Suprapubic skin (tissue), 4 donors: Measurements from ENCODE around the gene EEFSEC. TPM values are rescaled to one million over a fixed set of nuclear protein-coding genes. Genes with fewer than 3 reads are reported as not detected.

Source experiments
- DNase-seq, 2 donors: peaks; one replicate each; pipeline ENCODE4 v3.0.0-alpha.2; 2019; ENCODE audit warnings: low spot score in 2 of 2
- H3K27ac ChIP-seq: fragments of 200-600 bp; sonication (generic); one replicate; pipeline ENCODE4 v1.5.1; 2019
- H3K27me3 ChIP-seq: fragments of 200-600 bp; sonication (generic); one replicate; pipeline ENCODE4 v1.5.1; 2019
- H3K36me3 ChIP-seq: fragments of 200-600 bp; sonication (generic); one replicate; pipeline ENCODE4 v1.5.1; 2019
- H3K4me1 ChIP-seq: fragments of 200-600 bp; sonication (generic); one replicate; pipeline ENCODE4 v1.5.1; 2019
- H3K4me3 ChIP-seq: fragments of 200-600 bp; sonication (generic); one replicate; pipeline ENCODE4 v1.5.1; 2019; ENCODE audit warnings: mild to moderate bottlenecking
- H3K9me3 ChIP-seq: fragments of 200-600 bp; sonication (generic); one replicate; pipeline ENCODE4 v1.5.1; 2019
- EP300 ChIP-seq: sonication (generic); formaldehyde crosslinking; IDR thresholded peaks from one replicate; pipeline ENCODE4 v1.6.1; 2017; ENCODE audit warnings: antibody characterized with exemption
- POLR2A ChIP-seq, 2 donors: fragments of 450-650 bp; IDR thresholded peaks; one replicate each; pipeline ENCODE4 v1.6.1; 2017; ENCODE audit warnings: antibody characterized with exemption in 2 of 2, mild to moderate bottlenecking in 2 of 2, moderate library complexity in 2 of 2
- POLR2AphosphoS5 ChIP-seq, 3 donors: sonication (generic); formaldehyde crosslinking; IDR thresholded peaks; one replicate each; pipeline ENCODE4 v1.6.1; 2017; ENCODE audit warnings: antibody characterized with exemption in 3 of 3
- whole genome bisulfite sequencing: methylation state at CpG from one replicate; pipeline ENCODE4 v1.1.5; 2018; 5-methylcytosine and 5-hydroxymethylcytosine counted together
- total RNA-seq, 4 donors: library from RNA; depleted of rRNA; stranded (reverse); fragments of >200 nt; gene quantifications; one replicate each; pipeline ENCODE4 v1.1.0, GENCODE V29; 2016
- TF ChIP-seq, protein P1 (sequence below), 2 donors: fragments of 200-600 bp in 1 of 2; fragments of 450-650 bp in 1 of 2; sonication (generic) in 1 of 2; IDR thresholded peaks; one replicate each; pipeline ENCODE4 v1.5.1; 2016 to 2019; ENCODE audit warnings: antibody characterized with exemption in 2 of 2, mild to moderate bottlenecking in 1 of 2, moderate library complexity in 1 of 2

EEFSEC gene
- total RNA-seq, 4 donors from 2014 or later, result 14.3 to 19.4 (median 16.7) TPM

DNA sequence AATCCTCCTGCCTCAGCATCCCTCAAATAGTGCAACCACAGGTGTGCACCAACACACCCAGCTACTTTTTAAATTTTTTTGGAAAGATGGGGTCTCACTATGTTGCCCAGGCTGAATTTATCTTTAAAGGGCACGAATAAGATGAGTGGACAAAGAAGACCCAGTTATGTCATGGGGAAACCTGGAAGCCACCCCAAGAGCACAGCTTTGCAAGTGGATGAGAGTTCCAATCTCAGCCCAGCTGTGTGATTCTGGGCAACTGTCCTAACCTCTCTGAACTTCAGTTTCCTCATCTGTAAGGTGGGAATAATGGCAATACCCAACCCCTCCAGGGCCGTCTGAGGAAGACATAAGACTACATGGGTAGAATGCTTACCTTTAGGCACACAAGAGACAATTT, 281.2 kb downstream of the EEFSEC start:
- peaks cover 60% of the 10 kb centered on the region for H3K27me3 ChIP-seq
- H3K36me3 ChIP-seq, result no peaks in the 10 kb centered on the region
- TF ChIP-seq, protein P1, sequence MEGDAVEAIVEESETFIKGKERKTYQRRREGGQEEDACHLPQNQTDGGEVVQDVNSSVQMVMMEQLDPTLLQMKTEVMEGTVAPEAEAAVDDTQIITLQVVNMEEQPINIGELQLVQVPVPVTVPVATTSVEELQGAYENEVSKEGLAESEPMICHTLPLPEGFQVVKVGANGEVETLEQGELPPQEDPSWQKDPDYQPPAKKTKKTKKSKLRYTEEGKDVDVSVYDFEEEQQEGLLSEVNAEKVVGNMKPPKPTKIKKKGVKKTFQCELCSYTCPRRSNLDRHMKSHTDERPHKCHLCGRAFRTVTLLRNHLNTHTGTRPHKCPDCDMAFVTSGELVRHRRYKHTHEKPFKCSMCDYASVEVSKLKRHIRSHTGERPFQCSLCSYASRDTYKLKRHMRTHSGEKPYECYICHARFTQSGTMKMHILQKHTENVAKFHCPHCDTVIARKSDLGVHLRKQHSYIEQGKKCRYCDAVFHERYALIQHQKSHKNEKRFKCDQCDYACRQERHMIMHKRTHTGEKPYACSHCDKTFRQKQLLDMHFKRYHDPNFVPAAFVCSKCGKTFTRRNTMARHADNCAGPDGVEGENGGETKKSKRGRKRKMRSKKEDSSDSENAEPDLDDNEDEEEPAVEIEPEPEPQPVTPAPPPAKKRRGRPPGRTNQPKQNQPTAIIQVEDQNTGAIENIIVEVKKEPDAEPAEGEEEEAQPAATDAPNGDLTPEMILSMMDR (IDR thresholded peaks at IDR 0.05), result no peak
- TF ChIP-seq POLR2A (IDR thresholded peaks at IDR 0.05) (no peak), POLR2AphosphoS5 (IDR thresholded peaks at IDR 0.05) (no peak), EP300 (no peak)
- WGBS, result 100% methylated on average over 2 of the region's 2 CpGs
- no peak for DNase-seq
- H3K4me3 ChIP-seq, result no peak overlapping the region
- peaks cover 11% of the 10 kb centered on the region for H3K4me1 ChIP-seq
- no peak overlapping the region for H3K27ac ChIP-seq
- H3K9me3 ChIP-seq, result no peaks in the 10 kb centered on the region

- no peak for DNase-seq
- peaks cover 55% of the 10 kb centered on the region for H3K27me3 ChIP-seq
- H3K4me3 ChIP-seq, result no peak overlapping the region
- no peak for TF ChIP-seq EP300
- H3K27ac ChIP-seq, result no peak overlapping the region
- no peaks in the 10 kb centered on the region for H3K9me3 ChIP-seq
- H3K4me1 ChIP-seq, result peaks cover 11% of the 10 kb centered on the region
- 92% methylated on average over 5 of the region's 6 CpGs for WGBS
- no peaks in the 10 kb centered on the region for H3K36me3 ChIP-seq
These were observed 281.8 kb downstream of the EEFSEC start for GRCh38 chr3:128435058-128435457.

GRCh38 chr3:128435561-128435960, 282.3 kb downstream of the EEFSEC start:
- H3K36me3 ChIP-seq, result no peaks in the 10 kb centered on the region
- H3K9me3 ChIP-seq, result no peaks in the 10 kb centered on the region
- TF ChIP-seq, protein P1 (IDR thresholded peaks at IDR 0.05), result no peak
- TF ChIP-seq POLR2A (IDR thresholded peaks at IDR 0.05) (no peak), EP300 (no peak), POLR2AphosphoS5 (IDR thresholded peaks at IDR 0.05) (no peak)
- no peak overlapping the region for H3K27ac ChIP-seq
- 77% methylated on average over 4 of the region's 5 CpGs for WGBS
- H3K27me3 ChIP-seq, result peaks cover 53% of the 10 kb centered on the region
- no peak for DNase-seq
- peaks cover 11% of the 10 kb centered on the region for H3K4me1 ChIP-seq
- H3K4me3 ChIP-seq, result no peak overlapping the region

GRCh38 chr3:128436214-128436613, 282.9 kb downstream of the EEFSEC start:
- TF ChIP-seq, protein P1 (IDR thresholded peaks at IDR 0.05), result no peak
- no peak for TF ChIP-seq POLR2A (IDR thresholded peaks at IDR 0.05)
- 91% methylated on average over 3 of the region's 3 CpGs for WGBS
- H3K4me1 ChIP-seq, result peaks cover 11% of the 10 kb centered on the region
- H3K4me3 ChIP-seq, result no peak overlapping the region
- peaks cover 46% of the 10 kb centered on the region for H3K27me3 ChIP-seq
- H3K27ac ChIP-seq, result no peak overlapping the region
- H3K36me3 ChIP-seq, result no peaks in the 10 kb centered on the region
- no peak for DNase-seq
- no peaks in the 10 kb centered on the region for H3K9me3 ChIP-seq

- TF ChIP-seq, protein P1 (IDR thresholded peaks at IDR 0.05), result no peak
- no peak for TF ChIP-seq POLR2AphosphoS5 (IDR thresholded peaks at IDR 0.05)
- TF ChIP-seq EP300, result no peak
- no peak for TF ChIP-seq POLR2A (IDR thresholded peaks at IDR 0.05)
- no peak overlapping the region for H3K27ac ChIP-seq
- no peak for DNase-seq
- peaks cover 23% of the 10 kb centered on the region for H3K27me3 ChIP-seq
- no peaks in the 10 kb centered on the region for H3K36me3 ChIP-seq
- no peaks in the 10 kb centered on the region for H3K9me3 ChIP-seq
- WGBS, result 63% methylated on average over 3 of the region's 6 CpGs
- no peaks in the 10 kb centered on the region for H3K4me1 ChIP-seq
- H3K4me3 ChIP-seq, result no peak overlapping the region
These were observed 285.3 kb downstream of the EEFSEC start for GRCh38 chr3:128438488-128439072.

DNA sequence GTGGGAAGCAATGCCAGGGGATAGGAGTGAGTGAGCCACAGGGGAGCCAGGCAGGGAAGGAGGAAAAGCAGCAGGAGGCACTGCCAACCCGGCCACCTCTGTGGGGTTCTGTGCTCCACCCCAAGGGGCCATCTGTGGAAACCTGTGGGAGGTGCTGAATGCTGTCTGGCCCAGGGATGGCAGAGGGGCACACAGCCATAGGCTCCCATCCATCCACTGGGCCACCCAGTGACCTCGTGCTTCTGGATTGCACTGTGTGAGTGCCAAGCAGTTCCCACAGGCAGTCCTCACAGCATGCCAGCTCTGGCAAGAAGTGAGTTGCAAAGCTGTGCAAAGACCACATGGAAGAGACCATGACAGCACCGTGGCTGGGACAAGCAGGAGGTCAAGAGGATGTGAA, 285.9 kb downstream of the EEFSEC start:
- no peaks in the 10 kb centered on the region for H3K4me1 ChIP-seq
- H3K27me3 ChIP-seq, result peaks cover 21% of the 10 kb centered on the region
- no peaks in the 10 kb centered on the region for H3K9me3 ChIP-seq
- TF ChIP-seq, protein P1 (IDR thresholded peaks at IDR 0.05), result no peak
- TF ChIP-seq POLR2A (IDR thresholded peaks at IDR 0.05) (no peak), EP300 (no peak), POLR2AphosphoS5 (IDR thresholded peaks at IDR 0.05) (no peak)
- WGBS, result 45% methylated on average over 1 of the region's 3 CpGs
- H3K4me3 ChIP-seq, result no peak overlapping the region
- DNase-seq, result no peak
- H3K27ac ChIP-seq, result no peak overlapping the region
- H3K36me3 ChIP-seq, result no peaks in the 10 kb centered on the region
